GM18867 (cell line): ENCODE measurements around the gene ADK.
"Not testable (repeated sequence)": the region's sequence is repeated elsewhere in the genome, so short reads cannot be mapped to it uniquely, and the experiment has no call there.

ENCODE experiments used
- ATAC-seq: cut with Tn5 transposase; IDR thresholded peaks from one replicate; pipeline ENCODE4 v1.9.1; 2021; ENCODE audit warnings: mild to moderate bottlenecking, moderate library complexity; ENCODE audit not compliant: unreplicated experiment

Gene ADK

DNA sequence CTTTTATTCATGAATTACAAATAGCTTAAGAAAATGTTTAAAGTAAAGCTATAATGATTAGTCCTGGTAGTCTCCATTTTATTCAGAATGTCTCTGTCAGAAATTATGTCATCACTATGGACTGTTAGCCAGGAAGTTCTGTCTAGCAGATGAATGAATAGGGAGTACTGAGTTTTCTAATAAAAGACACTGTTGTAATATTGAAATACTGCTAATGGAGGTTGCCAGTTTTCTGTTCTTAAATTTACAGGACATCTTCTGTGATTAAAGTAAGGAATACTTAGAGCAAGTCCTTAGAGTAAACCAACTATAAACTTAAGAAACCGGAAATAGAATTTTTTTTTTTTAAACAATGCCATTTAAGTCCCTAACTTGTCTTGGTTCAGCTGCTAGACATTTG is 309.8 kb downstream of the ADK start:
- no peak for ATAC-seq

DNA sequence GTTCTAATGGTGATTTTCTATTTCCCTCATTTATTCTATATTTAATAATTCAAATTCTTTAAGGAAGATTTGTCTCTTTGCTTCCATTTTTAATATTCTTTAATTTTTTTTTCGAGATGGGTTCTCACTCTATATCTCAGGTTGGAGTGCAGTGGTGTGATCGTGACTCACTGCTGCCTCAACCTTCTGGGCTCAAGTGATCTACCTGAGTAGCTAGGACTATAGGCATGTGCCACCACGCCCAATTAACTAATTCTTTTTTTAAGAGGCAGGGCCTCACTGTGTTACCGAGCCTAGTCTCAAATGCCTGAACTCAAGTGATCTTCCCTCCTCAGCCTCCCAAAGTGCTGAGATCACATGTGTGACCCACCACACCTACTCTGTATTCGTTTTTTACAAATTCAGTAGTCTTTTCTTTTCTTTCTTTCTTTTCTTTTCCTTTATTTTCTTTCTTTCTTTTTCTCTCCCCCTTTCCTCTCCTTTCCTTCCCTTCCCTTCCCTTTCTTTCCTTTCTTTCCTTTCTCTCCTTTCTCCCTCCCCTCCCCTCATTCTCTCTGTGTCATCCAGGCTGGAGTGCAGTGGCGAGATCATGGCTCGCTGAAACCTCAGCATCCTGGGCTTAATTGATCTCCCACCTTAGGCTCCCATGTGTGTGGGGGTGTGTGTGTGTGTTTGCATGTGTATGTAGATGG is 323.1 kb downstream of the ADK start:
- no peak for ATAC-seq

DNA sequence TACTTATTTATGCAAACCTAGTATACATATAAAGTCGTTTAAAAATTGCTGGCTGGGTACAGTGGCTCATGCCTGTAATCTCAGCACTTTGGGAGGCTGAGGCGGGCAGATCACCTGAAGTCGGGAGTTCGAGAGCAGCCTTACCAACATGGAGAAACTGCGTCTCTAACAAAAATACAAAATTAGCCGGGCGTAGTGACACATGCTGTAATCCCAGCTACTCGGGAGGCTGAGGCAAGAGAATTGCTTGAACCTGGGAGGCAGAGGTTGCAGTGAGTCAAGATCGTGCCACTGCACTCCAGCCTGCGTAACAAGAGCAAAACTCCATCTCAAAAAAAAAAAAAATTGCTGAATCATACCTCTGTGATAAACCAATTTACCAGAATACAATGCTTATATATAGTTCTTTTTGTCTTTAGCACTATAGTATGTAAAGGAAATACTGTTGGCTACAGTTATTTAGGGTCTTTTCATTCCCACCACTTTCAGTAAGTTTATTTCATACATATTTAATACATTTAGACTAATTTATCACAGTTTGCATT is 325.2 kb downstream of the ADK start:
- not testable (repeated sequence) for ATAC-seq

GRCh38 chr10:74480778-74481177 is 329.8 kb downstream of the ADK start:
- ATAC-seq, result no peak

GRCh38 chr10:74483356-74483755 is 332.3 kb downstream of the ADK start:
- ATAC-seq, result no peak

DNA sequence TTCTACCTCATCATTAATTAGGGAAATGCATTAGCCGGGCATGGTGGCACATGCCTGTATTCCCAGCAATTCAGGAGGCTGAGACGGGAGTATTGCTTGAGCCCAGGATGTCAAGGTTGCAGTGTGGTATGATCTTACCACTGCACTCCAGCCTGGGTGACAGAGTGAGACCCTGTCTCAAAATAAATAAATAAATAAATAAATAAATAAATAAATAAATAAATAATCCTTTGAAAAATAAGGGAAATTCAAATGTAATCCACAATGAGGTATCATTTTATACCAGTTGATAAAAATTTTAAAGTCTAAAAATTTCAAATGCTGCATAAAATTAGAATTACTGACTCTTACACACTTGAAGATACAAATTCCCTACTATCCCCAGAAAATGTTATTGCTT is 334.3 kb downstream of the ADK start:
- no peak for ATAC-seq

- no peak for ATAC-seq
Measured at GRCh38 chr10:74486659-74487058, 335.6 kb downstream of the ADK start.

GRCh38 chr10:74488907-74489306 is 337.9 kb downstream of the ADK start:
- no peak for ATAC-seq

- no peak for ATAC-seq
Measured at GRCh38 chr10:74490551-74490950, 339.5 kb downstream of the ADK start.

DNA sequence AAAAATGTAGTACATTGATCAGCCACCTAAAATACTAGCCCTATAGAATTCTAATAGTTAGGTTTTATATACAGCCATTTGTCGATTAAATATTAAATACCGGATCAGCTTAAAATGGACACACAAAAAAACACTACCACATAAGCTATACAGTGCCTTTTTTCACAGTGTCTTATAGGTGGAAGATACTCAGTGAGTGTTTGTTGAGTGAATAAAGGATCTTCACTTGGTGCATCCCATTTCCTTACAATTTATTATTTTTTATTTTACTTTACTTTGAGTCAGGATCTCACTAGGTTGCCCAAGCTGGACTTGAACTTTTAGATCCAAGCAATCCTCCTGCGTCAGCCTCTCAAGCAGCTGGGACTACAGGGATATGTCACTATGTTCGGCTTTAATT is 340.0 kb downstream of the ADK start:
- ATAC-seq, result no peak

DNA sequence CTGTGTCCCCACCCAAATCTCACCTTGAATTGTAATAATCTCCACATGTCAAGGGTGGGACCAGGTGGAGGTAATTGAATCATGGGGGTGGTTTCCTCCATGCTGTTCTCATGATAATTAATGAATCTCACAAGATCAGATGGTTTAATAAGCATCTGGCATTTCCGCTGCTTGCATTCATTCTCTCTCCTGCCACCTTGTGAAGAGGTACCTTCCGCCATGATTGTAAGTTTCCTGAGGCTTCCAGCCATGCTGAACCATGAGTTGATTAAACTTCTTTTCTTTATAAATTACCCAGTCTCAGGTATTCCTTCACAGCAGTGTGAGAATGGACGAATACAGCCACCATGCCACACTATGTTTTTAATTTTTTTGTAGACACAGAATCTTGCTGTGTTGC is 345.3 kb downstream of the ADK start:
- not testable (repeated sequence) for ATAC-seq

DNA sequence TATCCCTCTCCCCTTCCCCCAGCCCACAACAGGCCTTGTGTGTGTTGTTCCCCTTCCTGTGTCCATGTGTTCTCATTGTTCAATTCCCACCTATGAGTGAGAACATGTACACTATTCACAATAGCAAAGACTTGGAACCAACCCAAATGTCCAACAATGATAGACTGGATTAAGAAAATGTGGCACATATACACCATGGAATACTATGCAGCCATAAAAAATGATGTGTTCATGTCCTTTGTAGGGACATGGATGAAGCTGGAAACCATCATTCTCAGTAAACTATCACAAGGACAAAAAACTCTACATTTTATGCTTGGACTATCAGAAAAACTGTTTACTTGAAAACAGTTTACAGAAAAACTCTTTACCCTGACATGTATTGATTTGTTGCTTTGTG is 347.6 kb downstream of the ADK start:
- ATAC-seq, result not testable (repeated sequence)

DNA sequence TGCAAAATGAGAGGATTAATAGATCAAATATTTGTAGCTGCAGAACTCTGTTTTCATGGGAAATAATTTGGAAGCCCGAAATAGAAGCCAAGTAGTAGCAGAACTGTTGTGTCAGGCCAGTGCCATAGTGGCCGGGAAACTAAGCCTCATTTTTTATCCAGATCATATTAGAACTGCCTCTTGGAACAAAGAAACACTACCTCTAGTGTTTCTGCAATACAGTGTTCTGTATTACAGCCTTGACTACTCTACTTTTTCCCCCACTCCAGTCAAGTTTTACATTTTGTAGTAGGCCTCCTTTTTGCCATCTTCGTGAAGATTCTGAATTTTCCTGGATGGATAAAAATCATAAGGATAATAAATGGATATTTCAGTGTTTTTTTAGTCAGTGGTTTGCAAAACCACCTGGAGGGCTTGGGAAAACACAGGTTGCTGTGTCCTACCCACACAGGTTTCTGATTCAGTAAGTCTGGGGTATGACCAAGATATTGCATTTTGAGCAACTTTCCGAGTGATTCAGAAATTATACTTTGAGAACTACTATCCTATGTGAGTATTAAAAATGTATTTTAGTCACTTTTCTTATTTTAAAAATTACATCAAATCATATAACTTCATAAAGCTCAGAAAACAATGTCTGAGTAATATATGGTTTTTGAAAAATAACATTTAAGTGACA is 349.1 kb downstream of the ADK start:
- no peak for ATAC-seq

DNA sequence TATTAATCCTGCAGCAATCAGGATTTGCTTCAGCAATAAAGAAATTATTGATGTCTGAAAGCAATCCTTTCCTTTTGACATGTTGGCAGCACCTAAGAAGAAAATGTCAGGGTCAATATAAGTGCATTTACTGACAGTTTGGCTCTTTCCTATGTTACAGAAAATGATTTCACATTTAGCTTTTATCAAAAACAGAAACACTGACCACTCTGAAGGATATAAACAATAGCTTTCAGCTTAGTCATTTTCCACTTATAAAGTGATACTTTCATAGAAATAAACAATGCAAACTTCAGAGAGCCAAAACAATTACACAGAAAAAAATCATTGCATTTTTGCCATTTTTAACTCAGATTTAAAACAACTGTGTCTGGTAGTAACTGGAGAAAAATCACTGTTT is 349.8 kb downstream of the ADK start:
- no peak for ATAC-seq

GRCh38 chr10:74502963-74503608 is 352.1 kb downstream of the ADK start:
- no peak for ATAC-seq

DNA sequence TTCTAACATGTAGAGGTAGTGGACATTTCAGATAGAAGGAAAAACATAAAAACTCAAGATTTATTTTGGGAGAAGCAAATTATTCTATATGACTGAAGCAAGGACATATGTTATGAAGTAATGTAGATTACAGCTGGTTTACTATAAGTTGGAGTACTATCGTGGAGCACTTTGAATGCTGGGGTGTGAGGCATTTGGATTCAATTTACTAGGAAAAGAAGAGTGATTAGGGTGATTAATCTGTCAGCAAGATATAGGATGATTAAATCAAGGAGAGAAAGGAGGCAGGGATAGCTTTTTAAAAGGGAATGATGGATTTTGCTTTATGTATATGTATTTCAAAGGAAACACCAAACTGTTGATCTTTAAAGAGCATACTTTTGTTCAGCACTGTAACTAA is 356.9 kb downstream of the ADK start:
- no peak for ATAC-seq

DNA sequence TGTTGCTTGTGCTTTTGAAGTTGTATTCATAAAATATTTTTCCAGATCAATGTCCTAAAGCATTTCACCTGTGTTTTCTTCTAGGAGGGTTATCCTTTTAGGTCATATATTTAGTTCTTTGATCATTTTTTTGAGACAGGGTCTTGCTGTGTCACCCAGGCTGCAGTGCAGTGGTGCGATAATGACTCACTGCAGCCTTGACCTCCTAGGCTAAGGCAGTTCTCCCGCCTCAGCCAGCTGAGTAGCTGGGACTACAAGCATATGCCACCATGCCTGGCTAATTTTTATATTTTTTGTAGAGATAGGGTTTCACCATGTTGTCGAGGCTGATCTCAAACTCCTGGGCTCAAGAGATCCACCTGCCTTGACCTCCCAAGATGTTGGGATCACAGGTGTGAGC is 359.6 kb downstream of the ADK start:
- no peak for ATAC-seq

GRCh38 chr10:74511051-74511450 is 360.0 kb downstream of the ADK start:
- ATAC-seq, result no peak

GRCh38 chr10:74514322-74514721 is 363.3 kb downstream of the ADK start:
- ATAC-seq, result no peak

- no peak for ATAC-seq
Measured at GRCh38 chr10:74518061-74518460, 367.0 kb downstream of the ADK start.

DNA sequence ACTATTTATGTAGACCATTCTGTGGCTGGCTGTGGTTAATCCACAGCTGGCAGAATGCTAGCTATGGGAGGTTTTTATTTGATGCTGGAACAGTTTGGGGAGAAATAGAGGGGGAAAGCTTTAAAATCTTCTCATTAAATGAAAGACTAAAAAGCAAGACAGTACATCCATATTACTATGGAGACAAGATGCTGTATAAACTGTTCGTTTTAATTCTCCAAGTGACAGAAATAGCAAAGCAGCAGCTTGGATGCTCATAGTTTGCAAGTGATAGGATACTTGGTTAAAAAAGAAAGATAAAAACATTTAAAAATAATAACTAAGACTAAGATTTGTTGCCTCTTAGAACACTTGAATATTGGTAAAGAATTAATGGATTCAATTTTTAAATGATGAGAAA is 370.5 kb downstream of the ADK start:
- ATAC-seq, result no peak

GRCh38 chr10:74523199-74523598 is 372.2 kb downstream of the ADK start:
- ATAC-seq, result no peak
